HG03354 (cell line): ENCODE results near the gene URI1.
"Not testable (repeated sequence)": the region's sequence is repeated elsewhere in the genome, so short reads cannot be mapped to it uniquely, and the experiment has no call there.

Source experiments
- ATAC-seq: cut with Tn5 transposase; IDR thresholded peaks from one replicate; pipeline ENCODE4 v1.9.1; 2021; ENCODE audit warnings: mild to moderate bottlenecking; ENCODE audit not compliant: unreplicated experiment, poor library complexity, severe bottlenecking

URI1 gene

GRCh38 chr19:29941828-29942403, at the start of gene URI1:
Gene URI1, plus strand, starts transcription at chr19:29942239. Its CDS starts 309 bp downstream, at chr19:29942548.
- ATAC-seq: peak; percentile 89

GRCh38 chr19:29893606-29894284, 48.3 kb upstream of the URI1 start:
- ATAC-seq: no peak

- ATAC-seq: no peak
These were observed 45.2 kb upstream of the URI1 start for GRCh38 chr19:29896802-29897201.

- no peak for ATAC-seq
These were observed 44.6 kb upstream of the URI1 start for GRCh38 chr19:29897466-29897865.

GRCh38 chr19:29904017-29904416, 38.0 kb upstream of the URI1 start:
- ATAC-seq: no peak

- ATAC-seq: no peak
These were observed 32.8 kb upstream of the URI1 start for GRCh38 chr19:29908963-29909944.

- no peak for ATAC-seq
These were observed 27.1 kb upstream of the URI1 start for GRCh38 chr19:29914933-29915332.

GRCh38 chr19:29915832-29916231, 26.2 kb upstream of the URI1 start:
- not testable (repeated sequence) for ATAC-seq

- ATAC-seq: no peak
These were observed 24.1 kb upstream of the URI1 start for GRCh38 chr19:29917911-29918310.

- no peak for ATAC-seq
These were observed 23.1 kb upstream of the URI1 start for GRCh38 chr19:29918891-29919290.

GRCh38 chr19:29922972-29923371, 19.1 kb upstream of the URI1 start:
- ATAC-seq: no peak

- no peak for ATAC-seq
These were observed 18.4 kb upstream of the URI1 start for GRCh38 chr19:29923653-29924052.

- no peak for ATAC-seq
These were observed 16.0 kb upstream of the URI1 start for GRCh38 chr19:29926031-29926430.

- no peak for ATAC-seq
These were observed 15.2 kb upstream of the URI1 start for GRCh38 chr19:29926801-29927200.

- peak; percentile 54 for ATAC-seq
These were observed 14.0 kb upstream of the URI1 start for GRCh38 chr19:29927944-29928625.

GRCh38 chr19:29928831-29929230, 13.2 kb upstream of the URI1 start:
- peak; percentile 95 for ATAC-seq

- no peak for ATAC-seq
These were observed 7.8 kb upstream of the URI1 start for GRCh38 chr19:29934257-29934656.

- ATAC-seq: no peak
These were observed 7.3 kb upstream of the URI1 start for GRCh38 chr19:29934781-29935180.

- no peak for ATAC-seq
These were observed 5.6 kb upstream of the URI1 start for GRCh38 chr19:29936409-29936808.

GRCh38 chr19:29939628-29940027, 2.4 kb upstream of the URI1 start:
- ATAC-seq: no peak
